ES-I3 (cell line): ENCODE measurements around the gene CHST2.
"Not testable (repeated sequence)": the region's sequence is repeated elsewhere in the genome, so short reads cannot be mapped to it uniquely, and the experiment has no call there.

ENCODE experiments used
- H3K36me3 ChIP-seq: 2 replicates; pipeline ENCODE4 v1.6.1; 2013; ENCODE audit warnings: mild to moderate bottlenecking, low read length, control low read depth, moderate library complexity; ENCODE audit not compliant: insufficient read depth
- H3K4me1 ChIP-seq: 2 replicates; pipeline ENCODE4 v1.6.1; 2013; ENCODE audit warnings: mild to moderate bottlenecking, control low read depth, low read length; ENCODE audit not compliant: insufficient read depth
- H3K9ac ChIP-seq: 2 replicates; pipeline ENCODE4 v1.6.1; 2013; ENCODE audit warnings: low read depth, mild to moderate bottlenecking, low read length, moderate library complexity
- H3K9me3 ChIP-seq: 2 replicates; pipeline ENCODE4 v1.6.1; 2013; ENCODE audit warnings: mild to moderate bottlenecking, low read length, moderate library complexity; ENCODE audit not compliant: control insufficient read depth, insufficient read depth

The CHST2 gene

DNA sequence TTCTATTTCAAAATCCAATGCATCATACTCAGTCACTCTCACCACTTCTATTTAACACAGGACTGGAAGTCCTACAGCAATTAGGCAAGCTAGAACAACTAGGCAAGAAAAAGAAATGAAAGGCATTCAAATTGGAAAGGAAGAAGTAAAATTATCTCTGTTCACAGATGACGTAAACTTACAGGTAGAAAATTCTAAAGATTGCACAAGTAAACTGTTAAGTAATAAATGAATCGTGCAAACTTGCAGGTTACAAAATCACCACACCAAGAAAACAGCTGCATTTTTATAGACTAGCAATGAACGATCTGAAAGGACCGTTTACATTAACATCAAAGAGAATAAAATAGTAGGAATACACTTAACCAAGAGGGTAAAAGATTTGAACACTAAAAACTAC is 36.2 kb downstream of the CHST2 start:
- Histone ChIP-seq H3K36me3 (no peaks in the 10 kb centered on the region), H3K4me1 (no peaks in the 10 kb centered on the region), H3K9ac (no peak overlapping the region), H3K9me3 (no peaks in the 10 kb centered on the region)

DNA sequence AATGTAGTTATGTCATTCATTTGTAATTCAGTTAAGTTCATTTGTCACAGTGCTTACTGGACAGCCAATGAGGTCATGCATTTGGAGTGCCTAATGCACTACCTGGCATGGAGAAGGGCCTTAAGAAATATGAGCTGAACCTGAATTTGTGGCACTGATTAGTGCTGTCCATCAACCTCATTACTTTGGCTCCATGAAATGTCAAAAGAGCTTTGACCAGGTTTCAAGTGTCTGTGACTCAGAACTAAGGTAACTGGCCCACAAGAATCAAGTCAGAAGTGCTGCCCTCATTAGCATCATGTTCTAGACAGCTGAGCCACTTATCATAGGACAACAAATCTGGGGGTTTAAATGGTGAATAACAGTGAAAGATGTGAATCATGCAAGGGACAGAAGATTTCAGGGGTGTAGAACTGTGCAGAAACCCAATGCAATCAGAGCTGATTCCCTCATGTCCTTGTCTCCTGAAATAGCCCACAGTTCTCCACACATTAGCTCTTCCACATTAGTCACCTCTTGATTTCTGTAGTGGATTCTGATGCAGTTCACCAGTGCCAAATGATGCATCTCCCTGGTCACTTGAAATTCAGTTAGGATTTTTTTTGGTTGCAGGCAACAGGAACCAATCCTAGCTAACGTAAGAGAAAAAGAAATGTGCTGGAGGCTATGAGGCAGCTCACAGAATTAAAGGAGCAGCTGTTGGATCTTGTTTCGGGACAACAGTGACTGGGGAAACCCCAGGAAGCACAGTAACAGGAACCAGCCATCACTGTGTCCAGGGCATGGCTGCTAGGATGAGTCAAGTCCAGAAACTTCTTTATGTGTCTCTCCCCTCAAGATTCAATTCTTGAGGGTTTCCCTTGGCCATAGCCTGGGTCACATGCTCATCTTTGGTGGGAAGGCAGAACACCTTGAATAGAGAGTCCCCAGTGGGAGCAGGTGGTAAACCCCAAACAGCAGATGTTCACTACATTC is 38.7 kb downstream of the CHST2 start:
- no peaks in the 10 kb centered on the region for H3K4me1 ChIP-seq
- no peaks in the 10 kb centered on the region for H3K36me3 ChIP-seq
- H3K9me3 ChIP-seq = no peaks in the 10 kb centered on the region
- H3K9ac ChIP-seq = no peak overlapping the region

GRCh38 chr3:143160437-143160836 is 40.9 kb downstream of the CHST2 start:
- H3K36me3 ChIP-seq = no peaks in the 10 kb centered on the region
- H3K9ac ChIP-seq = no peak overlapping the region
- H3K9me3 ChIP-seq = no peaks in the 10 kb centered on the region
- peaks cover 3% of the 10 kb centered on the region; the same call in 1 of the 2 replicates for H3K4me1 ChIP-seq

DNA sequence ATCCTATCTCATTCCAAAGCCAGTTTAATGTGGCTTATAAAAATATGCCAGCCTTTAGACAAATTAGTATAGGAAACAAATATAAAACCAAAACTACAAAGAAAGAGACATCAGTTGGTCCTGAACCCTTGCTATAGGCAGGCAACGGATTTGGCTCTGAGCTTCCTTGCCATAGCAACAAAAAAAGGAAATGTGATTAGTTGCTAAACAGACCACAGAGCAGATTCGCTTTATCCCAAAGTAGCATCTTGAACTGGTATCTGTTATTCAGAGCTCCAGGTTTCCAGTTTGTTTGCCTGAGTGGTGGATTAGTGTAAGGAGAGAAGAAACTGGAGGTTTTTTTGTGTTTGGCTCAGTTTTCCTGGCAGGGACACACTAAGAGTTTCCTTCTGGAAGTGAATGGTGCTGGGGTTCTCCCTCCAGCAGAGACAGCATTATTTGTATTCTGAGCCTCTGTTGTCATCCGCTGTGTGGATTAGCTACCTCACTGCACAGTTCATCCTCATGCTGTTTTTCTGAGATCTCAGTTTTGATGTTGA is 44.1 kb downstream of the CHST2 start:
- H3K9ac ChIP-seq = no peak overlapping the region
- H3K4me1 ChIP-seq = peaks cover 5% of the 10 kb centered on the region; the same call in 1 of the 2 replicates
- H3K36me3 ChIP-seq = no peaks in the 10 kb centered on the region

DNA sequence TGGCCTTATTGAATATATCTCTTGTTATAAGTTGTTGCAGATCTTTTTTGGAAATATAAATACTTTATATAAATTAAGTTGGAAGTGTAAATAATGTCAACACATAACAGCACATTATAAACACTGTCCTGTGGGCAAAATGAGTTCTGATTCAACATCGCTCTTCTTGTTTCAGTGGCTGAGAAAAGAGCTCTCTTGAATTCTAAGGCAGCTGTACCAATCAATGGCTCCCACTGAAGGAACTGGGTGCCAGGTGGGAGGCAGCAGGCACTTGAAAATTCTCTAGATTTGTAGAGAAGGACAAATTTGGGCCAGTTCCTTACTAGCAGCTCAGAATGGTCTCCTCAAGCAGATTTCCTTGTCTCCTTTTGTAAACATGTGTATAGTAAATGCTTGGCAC is 45.6 kb downstream of the CHST2 start:
- Histone ChIP-seq H3K36me3 (no peaks in the 10 kb centered on the region), H3K9me3 (no peaks in the 10 kb centered on the region), H3K4me1 (peaks cover 5% of the 10 kb centered on the region; the same call in 1 of the 2 replicates), H3K9ac (no peak overlapping the region)

More for the DNA sequence above, 44.1 kb downstream of the CHST2 start:
- no peaks in the 10 kb centered on the region for H3K9me3 ChIP-seq

DNA sequence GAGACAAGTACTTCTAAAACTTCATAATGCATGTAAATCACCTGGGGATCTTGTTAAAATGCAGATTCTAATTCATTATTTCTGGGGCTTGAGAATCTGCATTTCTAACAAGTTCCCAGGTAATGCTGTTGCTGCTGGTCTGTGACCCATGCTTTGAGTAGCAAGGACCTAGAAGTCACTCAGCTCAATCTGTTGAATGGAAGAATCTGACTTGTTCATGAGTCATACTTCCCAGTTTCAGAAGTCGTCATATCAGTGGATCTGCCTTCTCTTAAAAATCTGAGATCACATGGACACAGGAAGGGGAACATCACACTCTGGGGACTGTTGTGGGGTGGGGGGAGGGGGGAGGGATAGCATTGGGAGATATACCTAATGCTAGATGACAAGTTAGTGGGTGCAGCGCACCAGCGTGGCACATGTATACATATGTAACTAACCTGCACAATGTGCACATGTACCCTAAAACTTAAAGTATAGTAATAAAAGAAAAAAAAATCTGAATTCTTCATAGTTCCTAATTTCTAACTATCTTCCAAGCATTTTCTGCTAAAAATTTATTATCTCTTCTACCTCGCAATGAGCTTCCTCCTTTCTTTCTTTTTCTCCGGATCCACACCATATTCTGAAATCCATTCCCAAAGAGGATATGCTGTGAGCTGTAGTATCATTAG is 46.2 kb downstream of the CHST2 start:
- not testable (repeated sequence) for H3K36me3 ChIP-seq, H3K9me3 ChIP-seq, H3K9ac ChIP-seq, H3K4me1 ChIP-seq

DNA sequence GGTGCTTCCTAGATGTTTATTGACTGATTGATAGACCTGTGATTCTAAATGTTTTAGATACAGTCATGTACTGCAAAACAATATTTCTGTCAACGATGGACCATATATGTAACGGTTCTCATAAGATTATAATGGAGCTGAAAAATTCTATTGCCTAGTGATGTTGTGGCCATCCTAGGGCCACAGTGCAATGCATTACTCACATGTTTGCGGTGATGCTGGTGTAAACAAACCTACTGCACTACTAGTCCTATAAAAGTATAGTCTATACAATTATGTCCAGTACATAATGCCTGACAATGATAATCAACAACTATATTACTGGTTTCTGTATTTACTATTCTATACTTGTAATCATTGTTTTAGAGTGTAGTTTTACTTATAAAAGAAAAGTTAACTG is 46.8 kb downstream of the CHST2 start:
- H3K9me3 ChIP-seq = no peaks in the 10 kb centered on the region; the same call in 1 of the 2 replicates
- peaks cover 5% of the 10 kb centered on the region; the same call in 1 of the 2 replicates for H3K4me1 ChIP-seq
- H3K9ac ChIP-seq = no peak overlapping the region
- no peaks in the 10 kb centered on the region for H3K36me3 ChIP-seq

- no peak overlapping the region for H3K9ac ChIP-seq
- H3K4me1 ChIP-seq = peaks cover 5% of the 10 kb centered on the region; the same call in 1 of the 2 replicates
- peaks cover 4% of the 10 kb centered on the region for H3K9me3 ChIP-seq
- no peaks in the 10 kb centered on the region for H3K36me3 ChIP-seq
Measured at GRCh38 chr3:143167969-143168854, 48.6 kb downstream of the CHST2 start.

GRCh38 chr3:143168855-143169192 is 49.3 kb downstream of the CHST2 start:
- Histone ChIP-seq H3K36me3 (no peaks in the 10 kb centered on the region), H3K4me1 (peaks cover 5% of the 10 kb centered on the region; the same call in 1 of the 2 replicates), H3K9me3 (peaks cover 4% of the 10 kb centered on the region), H3K9ac (no peak overlapping the region)

GRCh38 chr3:143170074-143170473 is 50.5 kb downstream of the CHST2 start:
- no peaks in the 10 kb centered on the region for H3K36me3 ChIP-seq
- no peak overlapping the region for H3K9ac ChIP-seq
- H3K4me1 ChIP-seq = peaks cover 5% of the 10 kb centered on the region; the same call in 1 of the 2 replicates
- peaks cover 4% of the 10 kb centered on the region for H3K9me3 ChIP-seq

- Histone ChIP-seq H3K36me3 (no peaks in the 10 kb centered on the region), H3K9me3 (peaks cover 4% of the 10 kb centered on the region), H3K4me1 (no peaks in the 10 kb centered on the region), H3K9ac (no peak overlapping the region)
Measured at GRCh38 chr3:143170676-143171075, 51.1 kb downstream of the CHST2 start.

DNA sequence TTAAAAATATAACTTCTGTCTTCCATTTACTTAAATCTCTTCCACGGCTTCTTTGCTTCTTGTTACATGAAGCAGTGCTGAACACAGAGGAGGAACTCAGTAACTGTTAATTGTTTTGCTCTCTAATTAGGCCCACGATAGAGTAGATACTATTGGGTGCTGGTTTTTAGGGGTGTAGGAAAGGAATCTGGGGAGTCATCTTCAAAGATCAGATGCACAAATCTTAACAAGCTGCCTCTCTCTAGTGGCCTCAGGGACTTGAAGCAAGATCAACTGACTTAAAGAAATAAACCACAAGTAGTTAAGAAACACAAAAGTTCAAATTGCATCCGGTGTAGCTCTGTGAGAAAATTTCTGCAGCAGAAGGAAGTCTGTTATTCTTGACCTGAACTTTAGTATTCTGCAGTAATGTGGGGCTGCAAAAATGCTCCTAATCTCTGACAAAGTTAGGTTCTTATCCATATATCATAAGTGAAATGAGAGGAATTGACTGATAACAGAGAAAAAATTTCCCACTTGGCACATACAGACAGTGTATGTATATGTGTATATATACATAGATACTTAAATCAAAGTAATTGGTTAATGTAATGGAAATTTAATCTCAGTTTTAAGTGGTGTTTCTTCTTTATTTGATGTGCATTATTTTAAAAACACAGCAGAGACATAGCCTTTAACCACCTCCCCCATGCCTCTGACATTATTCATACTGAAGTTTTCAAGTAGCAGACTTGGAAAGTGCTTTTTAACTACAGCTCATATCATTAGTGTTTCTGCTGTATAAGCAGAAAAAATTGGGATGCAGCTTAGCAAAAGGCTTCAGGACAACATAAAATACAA is 51.8 kb downstream of the CHST2 start:
- no peaks in the 10 kb centered on the region for H3K36me3 ChIP-seq
- no peak overlapping the region for H3K9ac ChIP-seq
- peaks cover 4% of the 10 kb centered on the region for H3K9me3 ChIP-seq
- no peaks in the 10 kb centered on the region for H3K4me1 ChIP-seq

- Histone ChIP-seq H3K9ac (no peak overlapping the region), H3K36me3 (no peaks in the 10 kb centered on the region), H3K9me3 (peaks cover 4% of the 10 kb centered on the region), H3K4me1 (no peaks in the 10 kb centered on the region)
Measured at GRCh38 chr3:143172062-143172794, 52.7 kb downstream of the CHST2 start.
